ENCODE results near the gene CA12.

DNA sequence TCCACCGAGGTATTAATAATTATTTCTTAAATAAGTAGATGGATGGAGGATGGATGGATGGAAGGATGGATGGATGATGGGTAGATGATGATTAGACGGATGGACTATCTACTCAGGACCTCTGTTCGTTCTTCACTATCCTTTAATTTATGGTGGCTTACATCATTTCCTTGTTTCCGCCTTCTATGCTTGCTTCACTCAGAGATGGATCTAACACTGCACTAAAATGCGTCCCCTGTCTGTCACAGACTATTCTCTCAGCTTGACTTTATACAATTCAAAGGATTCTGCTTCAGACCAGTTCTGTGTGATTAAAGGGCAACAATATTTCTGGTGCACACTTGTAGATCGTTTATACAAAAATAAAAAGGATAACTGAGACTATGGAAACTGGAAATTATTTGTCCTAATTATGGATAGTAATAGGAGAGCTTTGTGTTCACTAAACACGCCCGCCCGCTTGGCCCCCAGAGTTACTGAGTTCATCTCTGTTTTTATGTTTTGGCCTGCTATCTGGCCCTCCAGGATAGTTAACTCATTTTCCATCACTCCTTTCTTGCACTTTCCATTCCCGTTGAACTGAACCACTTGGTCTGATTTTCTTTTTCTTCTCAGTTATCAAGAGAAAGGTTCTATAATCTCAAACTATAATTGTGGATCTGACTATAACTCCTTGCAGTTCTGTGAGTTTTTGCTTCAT, 41.4 kb upstream of the CA12 start:
- TF ChIP-seq, protein P1, sequence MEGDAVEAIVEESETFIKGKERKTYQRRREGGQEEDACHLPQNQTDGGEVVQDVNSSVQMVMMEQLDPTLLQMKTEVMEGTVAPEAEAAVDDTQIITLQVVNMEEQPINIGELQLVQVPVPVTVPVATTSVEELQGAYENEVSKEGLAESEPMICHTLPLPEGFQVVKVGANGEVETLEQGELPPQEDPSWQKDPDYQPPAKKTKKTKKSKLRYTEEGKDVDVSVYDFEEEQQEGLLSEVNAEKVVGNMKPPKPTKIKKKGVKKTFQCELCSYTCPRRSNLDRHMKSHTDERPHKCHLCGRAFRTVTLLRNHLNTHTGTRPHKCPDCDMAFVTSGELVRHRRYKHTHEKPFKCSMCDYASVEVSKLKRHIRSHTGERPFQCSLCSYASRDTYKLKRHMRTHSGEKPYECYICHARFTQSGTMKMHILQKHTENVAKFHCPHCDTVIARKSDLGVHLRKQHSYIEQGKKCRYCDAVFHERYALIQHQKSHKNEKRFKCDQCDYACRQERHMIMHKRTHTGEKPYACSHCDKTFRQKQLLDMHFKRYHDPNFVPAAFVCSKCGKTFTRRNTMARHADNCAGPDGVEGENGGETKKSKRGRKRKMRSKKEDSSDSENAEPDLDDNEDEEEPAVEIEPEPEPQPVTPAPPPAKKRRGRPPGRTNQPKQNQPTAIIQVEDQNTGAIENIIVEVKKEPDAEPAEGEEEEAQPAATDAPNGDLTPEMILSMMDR (conservative IDR thresholded peaks at IDR 0.05; ENCODE audit: low read depth, low read length): no peak
- TF ChIP-seq EZH2phosphoT487 (IDR thresholded peaks at IDR 0.05; ENCODE audit: borderline replicate concordance, low read length) (no peak), EZH2 (IDR thresholded peaks at IDR 0.05; ENCODE audit: low read length, unreplicated experiment) (no peak)

Data from PC-3 (cell line).